ENCODE measurements around the gene LIMS2. TPM values are rescaled to one million over a fixed set of nuclear protein-coding genes. Genes with fewer than 3 reads are reported as not detected.
A peak's percentile ranks its signal among the peaks of the same experiment; 100 is the strongest.

LIMS2 gene
- total RNA-seq, 6 donors from 2014 or later: 33.6 to 169 (median 109) TPM

- no peaks in the 10 kb centered on the region for H3K9me3 ChIP-seq
- H3K27ac ChIP-seq: peak overlapping the region; percentile 63 to 83 (median 70)
- WGBS, 2 donors: 86 to 90% methylated on average over 4 to 6 of the region's 6 CpGs
- ATAC-seq (ENCODE audit: low FRiP score in 2 of 2) (no peak), DNase-seq (no peak)
- peaks cover 0 to 32% (median 2%) of the 10 kb centered on the region in 4 donors for H3K36me3 ChIP-seq
- H3K4me3 ChIP-seq: no peak overlapping the region
- H3K4me1 ChIP-seq: peaks cover 32 to 64% (median 51%) of the 10 kb centered on the region in 4 donors
- TF ChIP-seq POLR2A (IDR thresholded peaks at IDR 0.05) (no peak), POLR2AphosphoS5 (IDR thresholded peaks at IDR 0.05) (no peak), CTCF (IDR thresholded peaks at IDR 0.05) (no peak), EP300 (IDR thresholded peaks at IDR 0.05) (no peak)
- no peaks in the 10 kb centered on the region for H3K27me3 ChIP-seq
Measured at GRCh38 chr2:127648321-127648720, 27.0 kb downstream of the LIMS2 start.

GRCh38 chr2:127647242-127648190 is 27.8 kb downstream of the LIMS2 start:
- H3K9me3 ChIP-seq: no peaks in the 10 kb centered on the region
- H3K4me3 ChIP-seq: no peak overlapping the region
- 73 to 84% methylated on average over 11 to 16 of the region's 16 CpGs for WGBS, 2 donors
- H3K36me3 ChIP-seq: peaks cover 0 to 25% (median 0%) of the 10 kb centered on the region in 4 donors
- H3K4me1 ChIP-seq: peaks cover 32 to 72% (median 50%) of the 10 kb centered on the region in 4 donors
- TF ChIP-seq POLR2A (IDR thresholded peaks at IDR 0.05) (no peak), POLR2AphosphoS5 (IDR thresholded peaks at IDR 0.05) (peak in 1 of 2 donors; percentile 4), CTCF (IDR thresholded peaks at IDR 0.05) (no peak), EP300 (IDR thresholded peaks at IDR 0.05) (no peak)
- no peaks in the 10 kb centered on the region for H3K27me3 ChIP-seq
- peak overlapping the region; percentile 63 to 83 (median 70) for H3K27ac ChIP-seq
- DNase-seq: no peak
- ATAC-seq (ENCODE audit: low FRiP score in 2 of 2): peak in 1 of 2 donors; percentile 1

GRCh38 chr2:127646487-127647241 is 28.7 kb downstream of the LIMS2 start:
- 66 to 68% methylated on average over 18 to 24 of the region's 24 CpGs for WGBS, 2 donors
- ATAC-seq (ENCODE audit: low FRiP score in 2 of 2) (no peak), DNase-seq (peak in 1 of 2 donors; percentile 73)
- peaks cover 37 to 80% (median 55%) of the 10 kb centered on the region in 4 donors for H3K4me1 ChIP-seq
- peaks cover 0 to 23% (median 0%) of the 10 kb centered on the region in 4 donors for H3K36me3 ChIP-seq
- H3K27me3 ChIP-seq: no peaks in the 10 kb centered on the region
- no peaks in the 10 kb centered on the region for H3K9me3 ChIP-seq
- H3K27ac ChIP-seq: peak overlapping the region; percentile 63 to 83 (median 70)
- H3K4me3 ChIP-seq: no peak overlapping the region
- TF ChIP-seq POLR2AphosphoS5 (IDR thresholded peaks at IDR 0.05) (no peak), EP300 (IDR thresholded peaks at IDR 0.05) (no peak), CTCF (IDR thresholded peaks at IDR 0.05) (no peak), POLR2A (IDR thresholded peaks at IDR 0.05) (no peak)

- H3K27ac ChIP-seq: peak within 1 kb of the TSS; percentile 63 to 87 (median 75)
- H3K27me3 ChIP-seq: no peaks in the 10 kb centered on the region
- H3K9me3 ChIP-seq: no peaks in the 10 kb centered on the region
- 84 to 85% methylated on average over 20 to 35 of the region's 37 CpGs for WGBS, 2 donors
- peaks cover 46 to 82% (median 64%) of the 10 kb centered on the region in 4 donors for H3K4me1 ChIP-seq
- H3K4me3 ChIP-seq: no peak within 1 kb of the TSS
- no peak for TF ChIP-seq CTCF (IDR thresholded peaks at IDR 0.05)
- TF ChIP-seq EP300 (IDR thresholded peaks at IDR 0.05): no peak
- no peak for TF ChIP-seq POLR2A (IDR thresholded peaks at IDR 0.05)
- TF ChIP-seq POLR2AphosphoS5 (IDR thresholded peaks at IDR 0.05): no peak
- peak in 1 of 2 donors; percentile 73 for DNase-seq
- no peak for ATAC-seq (ENCODE audit: low FRiP score in 2 of 2)
- H3K36me3 ChIP-seq: peaks cover 0 to 23% (median 0%) of the 10 kb centered on the region in 4 donors
Measured at GRCh38 chr2:127645395-127646291, 29.7 kb downstream of the LIMS2 start, which contains the start of gene GPR17. Gene GPR17 (plus strand): TSS chr2:127646153. CDS start chr2:127650736, 4,583 bp downstream.

Data from upper lobe of left lung (tissue), 6 donors.